SK-N-SH treated with all-trans-retinoic acid at 6 μM for 48 hours (cell line): Measurements from ENCODE around the gene TOR2A.

Experiments
- ATAC-seq: fragments of 200-7000 bp; cut with Tn5 transposase; 3 replicates; pipeline ENCODE4 v1.9.1; 2020; ENCODE audit warnings: mild to moderate bottlenecking, moderate library complexity
- BACH2 ChIP-seq: fragments of 250-450 bp; sonication (Bioruptor Pico); IDR thresholded peaks from 2 replicates; pipeline ENCODE4 v1.9.0; 2021; ENCODE audit warnings: mild to moderate bottlenecking, borderline replicate concordance
- CSDC2 ChIP-seq: fragments of 250-450 bp; sonication (Bioruptor Pico); IDR thresholded peaks from 2 replicates; pipeline ENCODE4 v1.5.0; 2020; ENCODE audit warnings: mild to moderate bottlenecking, moderate library complexity
- ESRRG ChIP-seq: fragments of 250-450 bp; sonication (Bioruptor Pico); IDR thresholded peaks from 2 replicates; pipeline ENCODE4 v1.6.1; 2021; ENCODE audit warnings: mild to moderate bottlenecking
- GLIS3 ChIP-seq: fragments of 250-450 bp; sonication (Bioruptor Pico); IDR thresholded peaks from 2 replicates; pipeline ENCODE4 v1.5.0; 2020; ENCODE audit warnings: mild to moderate bottlenecking, moderate library complexity
- ISL1 ChIP-seq: fragments of 250-450 bp; sonication (Bioruptor Pico); IDR thresholded peaks from 2 replicates; pipeline ENCODE4 v2.1.2; 2022; ENCODE audit warnings: mild to moderate bottlenecking, moderate library complexity
- RARB ChIP-seq: fragments of 250-450 bp; sonication (Bioruptor Pico); IDR thresholded peaks from 2 replicates; pipeline ENCODE4 v1.8.0; 2021; ENCODE audit warnings: mild to moderate bottlenecking, moderate library complexity
- TCF4 ChIP-seq: fragments of 250-450 bp; sonication (Bioruptor Pico); IDR thresholded peaks from 2 replicates; pipeline ENCODE4 v1.8.0; 2021; ENCODE audit warnings: mild to moderate bottlenecking, moderate library complexity, borderline replicate concordance
- ZFP3 ChIP-seq: fragments of 250-450 bp; sonication (Bioruptor Pico); IDR thresholded peaks from 2 replicates; pipeline ENCODE4 v1.5.0; 2020; ENCODE audit warnings: mild to moderate bottlenecking, moderate library complexity
- ZFP30 ChIP-seq: fragments of 450-650 bp; formaldehyde crosslinking; IDR thresholded peaks from 2 replicates; pipeline ENCODE4 v1.5.0; 2022; ENCODE audit warnings: mild to moderate bottlenecking, moderate library complexity
- ZNF565 ChIP-seq: fragments of 450-650 bp; formaldehyde crosslinking; conservative IDR thresholded peaks from 2 replicates; pipeline ENCODE4 v1.5.0; 2020; ENCODE audit warnings: low read depth, mild to moderate bottlenecking, moderate library complexity
- ZNF70 ChIP-seq: fragments of 450-650 bp; formaldehyde crosslinking; IDR thresholded peaks from 2 replicates; pipeline ENCODE4 v1.5.0; 2020; ENCODE audit warnings: mild to moderate bottlenecking, moderate library complexity
- ZNF8 ChIP-seq: fragments of 450-650 bp; formaldehyde crosslinking; IDR thresholded peaks from 2 replicates; pipeline ENCODE4 v1.5.0; 2020; ENCODE audit warnings: mild to moderate bottlenecking, moderate library complexity
- TF ChIP-seq, protein P1 (sequence below): fragments of 250-450 bp; sonication (Bioruptor Pico); IDR thresholded peaks from 2 replicates; pipeline ENCODE4 v1.5.1; 2021; ENCODE audit warnings: mild to moderate bottlenecking, moderate library complexity
- TF ChIP-seq, protein P2 (sequence below): fragments of 250-450 bp; sonication (Bioruptor Pico); IDR thresholded peaks from 2 replicates; pipeline ENCODE4 v1.5.1; 2020; ENCODE audit warnings: low read depth, mild to moderate bottlenecking, moderate library complexity
- TF ChIP-seq, protein P3 (sequence below): fragments of 250-450 bp; sonication (Bioruptor Pico); IDR thresholded peaks from 2 replicates; pipeline ENCODE4 v1.5.0; 2020; ENCODE audit warnings: mild to moderate bottlenecking, moderate library complexity
- TF ChIP-seq, protein P4 (sequence below): fragments of 250-450 bp; sonication (Bioruptor Pico); IDR thresholded peaks from 2 replicates; pipeline ENCODE4 v1.8.0; 2020; ENCODE audit warnings: mild to moderate bottlenecking, moderate library complexity, borderline replicate concordance
- TF ChIP-seq, protein P5 (sequence below): fragments of 250-450 bp; sonication (Bioruptor Pico); IDR thresholded peaks from 2 replicates; pipeline ENCODE4 v1.8.0; 2021; ENCODE audit warnings: low read depth, mild to moderate bottlenecking, moderate library complexity, borderline replicate concordance

The TOR2A gene

DNA sequence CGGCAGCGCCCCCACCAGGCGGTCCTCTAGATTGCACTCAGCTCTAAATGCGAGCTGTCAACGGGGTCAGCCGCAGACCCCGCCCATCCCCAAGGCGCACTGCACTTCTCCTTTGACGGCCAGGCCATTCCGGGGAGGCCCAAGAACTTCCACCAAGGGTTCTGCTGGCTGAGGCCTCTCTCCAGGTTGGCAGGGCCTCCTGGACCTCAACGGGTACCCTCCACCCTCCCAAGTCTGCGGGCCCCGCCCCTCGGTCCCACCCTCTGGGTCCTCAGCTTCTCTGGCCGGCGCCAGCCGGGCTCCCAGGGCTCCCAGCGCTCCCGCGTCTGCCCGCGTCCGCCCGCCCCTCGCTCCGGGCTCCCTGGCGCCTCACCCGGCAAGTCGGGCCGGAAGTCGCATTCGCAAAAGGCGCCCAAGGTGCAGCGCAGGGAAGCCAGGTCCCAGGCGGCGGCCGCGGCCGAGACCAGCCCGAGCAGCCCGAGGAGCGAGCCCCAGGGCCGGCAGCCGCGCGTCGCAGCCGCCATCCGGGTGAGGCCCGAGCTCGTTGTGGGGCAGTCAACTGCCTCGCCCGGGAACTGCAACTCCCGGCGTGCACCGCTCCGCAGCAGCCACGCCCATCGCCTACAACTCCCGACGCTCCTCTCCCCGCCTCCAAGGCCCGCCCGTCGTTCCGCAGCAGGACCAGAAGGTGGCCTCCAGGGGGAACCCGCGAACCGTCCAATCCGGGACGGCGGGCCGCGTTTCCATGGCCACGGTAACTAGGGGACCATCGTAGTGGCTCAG is at the start of gene TOR2A:
Gene TOR2A, minus strand, starts transcription at position 548 of the 783 bp plus-strand sequence. Its CDS starts 24 bp downstream, at position 524.
- TF ChIP-seq, protein P1, sequence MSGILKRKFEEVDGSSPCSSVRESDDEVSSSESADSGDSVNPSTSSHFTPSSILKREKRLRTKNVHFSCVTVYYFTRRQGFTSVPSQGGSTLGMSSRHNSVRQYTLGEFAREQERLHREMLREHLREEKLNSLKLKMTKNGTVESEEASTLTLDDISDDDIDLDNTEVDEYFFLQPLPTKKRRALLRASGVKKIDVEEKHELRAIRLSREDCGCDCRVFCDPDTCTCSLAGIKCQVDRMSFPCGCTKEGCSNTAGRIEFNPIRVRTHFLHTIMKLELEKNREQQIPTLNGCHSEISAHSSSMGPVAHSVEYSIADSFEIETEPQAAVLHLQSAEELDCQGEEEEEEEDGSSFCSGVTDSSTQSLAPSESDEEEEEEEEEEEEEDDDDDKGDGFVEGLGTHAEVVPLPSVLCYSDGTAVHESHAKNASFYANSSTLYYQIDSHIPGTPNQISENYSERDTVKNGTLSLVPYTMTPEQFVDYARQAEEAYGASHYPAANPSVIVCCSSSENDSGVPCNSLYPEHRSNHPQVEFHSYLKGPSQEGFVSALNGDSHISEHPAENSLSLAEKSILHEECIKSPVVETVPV (CRISPR knock-in tag), result no peak
- TF ChIP-seq, protein P2, sequence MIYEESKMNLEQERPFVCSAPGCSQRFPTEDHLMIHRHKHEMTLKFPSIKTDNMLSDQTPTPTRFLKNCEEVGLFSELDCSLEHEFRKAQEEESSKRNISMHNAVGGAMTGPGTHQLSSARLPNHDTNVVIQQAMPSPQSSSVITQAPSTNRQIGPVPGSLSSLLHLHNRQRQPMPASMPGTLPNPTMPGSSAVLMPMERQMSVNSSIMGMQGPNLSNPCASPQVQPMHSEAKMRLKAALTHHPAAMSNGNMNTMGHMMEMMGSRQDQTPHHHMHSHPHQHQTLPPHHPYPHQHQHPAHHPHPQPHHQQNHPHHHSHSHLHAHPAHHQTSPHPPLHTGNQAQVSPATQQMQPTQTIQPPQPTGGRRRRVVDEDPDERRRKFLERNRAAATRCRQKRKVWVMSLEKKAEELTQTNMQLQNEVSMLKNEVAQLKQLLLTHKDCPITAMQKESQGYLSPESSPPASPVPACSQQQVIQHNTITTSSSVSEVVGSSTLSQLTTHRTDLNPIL, result no peak
- TF ChIP-seq TCF4 (CRISPR knock-in tag) (no peak), GLIS3 (no peak), ZNF8 (CRISPR knock-in tag) (no peak), ZFP30 (CRISPR knock-in tag) (no peak), ISL1 (CRISPR knock-in tag) (no peak), ESRRG (no peak), CSDC2 (CRISPR knock-in tag) (no peak), ZNF565 (CRISPR knock-in tag) (no peak), ZNF70 (CRISPR knock-in tag) (no peak), RARB (CRISPR knock-in tag) (no peak)
- TF ChIP-seq, protein P3, sequence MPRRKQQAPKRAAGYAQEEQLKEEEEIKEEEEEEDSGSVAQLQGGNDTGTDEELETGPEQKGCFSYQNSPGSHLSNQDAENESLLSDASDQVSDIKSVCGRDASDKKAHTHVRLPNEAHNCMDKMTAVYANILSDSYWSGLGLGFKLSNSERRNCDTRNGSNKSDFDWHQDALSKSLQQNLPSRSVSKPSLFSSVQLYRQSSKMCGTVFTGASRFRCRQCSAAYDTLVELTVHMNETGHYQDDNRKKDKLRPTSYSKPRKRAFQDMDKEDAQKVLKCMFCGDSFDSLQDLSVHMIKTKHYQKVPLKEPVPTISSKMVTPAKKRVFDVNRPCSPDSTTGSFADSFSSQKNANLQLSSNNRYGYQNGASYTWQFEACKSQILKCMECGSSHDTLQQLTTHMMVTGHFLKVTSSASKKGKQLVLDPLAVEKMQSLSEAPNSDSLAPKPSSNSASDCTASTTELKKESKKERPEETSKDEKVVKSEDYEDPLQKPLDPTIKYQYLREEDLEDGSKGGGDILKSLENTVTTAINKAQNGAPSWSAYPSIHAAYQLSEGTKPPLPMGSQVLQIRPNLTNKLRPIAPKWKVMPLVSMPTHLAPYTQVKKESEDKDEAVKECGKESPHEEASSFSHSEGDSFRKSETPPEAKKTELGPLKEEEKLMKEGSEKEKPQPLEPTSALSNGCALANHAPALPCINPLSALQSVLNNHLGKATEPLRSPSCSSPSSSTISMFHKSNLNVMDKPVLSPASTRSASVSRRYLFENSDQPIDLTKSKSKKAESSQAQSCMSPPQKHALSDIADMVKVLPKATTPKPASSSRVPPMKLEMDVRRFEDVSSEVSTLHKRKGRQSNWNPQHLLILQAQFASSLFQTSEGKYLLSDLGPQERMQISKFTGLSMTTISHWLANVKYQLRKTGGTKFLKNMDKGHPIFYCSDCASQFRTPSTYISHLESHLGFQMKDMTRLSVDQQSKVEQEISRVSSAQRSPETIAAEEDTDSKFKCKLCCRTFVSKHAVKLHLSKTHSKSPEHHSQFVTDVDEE, result no peak
- TF ChIP-seq, protein P4, sequence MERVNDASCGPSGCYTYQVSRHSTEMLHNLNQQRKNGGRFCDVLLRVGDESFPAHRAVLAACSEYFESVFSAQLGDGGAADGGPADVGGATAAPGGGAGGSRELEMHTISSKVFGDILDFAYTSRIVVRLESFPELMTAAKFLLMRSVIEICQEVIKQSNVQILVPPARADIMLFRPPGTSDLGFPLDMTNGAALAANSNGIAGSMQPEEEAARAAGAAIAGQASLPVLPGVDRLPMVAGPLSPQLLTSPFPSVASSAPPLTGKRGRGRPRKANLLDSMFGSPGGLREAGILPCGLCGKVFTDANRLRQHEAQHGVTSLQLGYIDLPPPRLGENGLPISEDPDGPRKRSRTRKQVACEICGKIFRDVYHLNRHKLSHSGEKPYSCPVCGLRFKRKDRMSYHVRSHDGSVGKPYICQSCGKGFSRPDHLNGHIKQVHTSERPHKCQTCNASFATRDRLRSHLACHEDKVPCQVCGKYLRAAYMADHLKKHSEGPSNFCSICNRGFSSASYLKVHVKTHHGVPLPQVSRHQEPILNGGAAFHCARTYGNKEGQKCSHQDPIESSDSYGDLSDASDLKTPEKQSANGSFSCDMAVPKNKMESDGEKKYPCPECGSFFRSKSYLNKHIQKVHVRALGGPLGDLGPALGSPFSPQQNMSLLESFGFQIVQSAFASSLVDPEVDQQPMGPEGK (CRISPR knock-in tag), result no peak
- TF ChIP-seq, protein P5, sequence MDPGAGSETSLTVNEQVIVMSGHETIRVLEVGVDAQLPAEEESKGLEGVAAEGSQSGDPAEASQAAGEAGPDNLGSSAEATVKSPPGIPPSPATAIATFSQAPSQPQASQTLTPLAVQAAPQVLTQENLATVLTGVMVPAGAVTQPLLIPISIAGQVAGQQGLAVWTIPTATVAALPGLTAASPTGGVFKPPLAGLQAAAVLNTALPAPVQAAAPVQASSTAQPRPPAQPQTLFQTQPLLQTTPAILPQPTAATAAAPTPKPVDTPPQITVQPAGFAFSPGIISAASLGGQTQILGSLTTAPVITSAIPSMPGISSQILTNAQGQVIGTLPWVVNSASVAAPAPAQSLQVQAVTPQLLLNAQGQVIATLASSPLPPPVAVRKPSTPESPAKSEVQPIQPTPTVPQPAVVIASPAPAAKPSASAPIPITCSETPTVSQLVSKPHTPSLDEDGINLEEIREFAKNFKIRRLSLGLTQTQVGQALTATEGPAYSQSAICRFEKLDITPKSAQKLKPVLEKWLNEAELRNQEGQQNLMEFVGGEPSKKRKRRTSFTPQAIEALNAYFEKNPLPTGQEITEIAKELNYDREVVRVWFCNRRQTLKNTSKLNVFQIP (CRISPR knock-in tag), result no peak
- peak; percentile 96 for ATAC-seq

DNA sequence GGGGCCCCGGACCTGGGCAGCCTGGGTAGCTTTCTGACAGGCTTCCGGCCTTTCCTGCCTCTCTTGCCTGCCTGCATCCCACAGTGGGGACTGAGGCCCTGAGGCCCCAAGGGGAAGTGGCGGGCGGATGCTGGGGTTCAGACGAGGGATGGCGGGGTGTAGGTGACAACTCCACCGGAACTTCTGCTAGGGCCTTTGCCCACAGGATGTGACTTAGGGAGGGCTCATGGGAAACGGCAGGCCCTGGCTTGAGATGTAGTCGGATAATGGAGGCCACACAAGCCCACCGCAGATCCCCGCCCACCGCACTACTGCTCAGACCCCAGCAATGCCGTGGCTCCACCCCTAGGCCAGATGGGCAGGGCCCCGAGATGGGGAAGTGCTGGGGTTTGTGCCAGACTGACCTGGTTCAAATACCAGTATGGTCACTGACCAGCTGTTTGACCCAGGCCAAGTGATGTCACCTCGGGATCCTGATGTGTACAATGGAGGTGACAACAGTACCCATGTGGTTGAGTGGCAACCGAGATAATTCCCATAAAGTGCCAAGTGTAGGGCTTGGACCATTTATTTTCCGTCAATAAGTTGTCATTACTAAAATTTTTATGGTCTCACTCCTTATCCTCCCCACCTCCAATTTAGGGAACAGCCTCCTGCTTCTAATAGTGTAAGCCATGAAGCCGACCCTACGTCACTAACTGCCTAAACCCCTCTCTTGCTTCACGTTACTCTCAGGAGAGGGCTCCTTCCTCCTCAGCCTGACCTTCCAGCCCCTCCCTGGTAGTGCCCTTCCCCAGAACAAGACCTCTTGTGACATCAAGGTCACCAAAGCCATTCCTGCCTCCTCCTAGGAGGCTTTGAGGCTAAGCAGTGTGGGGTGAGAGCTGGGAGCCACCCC is 48.3 kb upstream of the TOR2A start:
- no peak for ATAC-seq
- TF ChIP-seq, protein P5 (CRISPR knock-in tag), result no peak
- TF ChIP-seq GLIS3, result no peak
- no peak for TF ChIP-seq ZNF565 (CRISPR knock-in tag)
- no peak for TF ChIP-seq ZFP3
- TF ChIP-seq, protein P1 (CRISPR knock-in tag), result no peak
- TF ChIP-seq ZFP30 (CRISPR knock-in tag), result no peak
- TF ChIP-seq BACH2, result no peak
- TF ChIP-seq ESRRG, result no peak
- no peak for TF ChIP-seq ZNF70 (CRISPR knock-in tag)
- TF ChIP-seq, protein P3, result no peak
- TF ChIP-seq, protein P4 (CRISPR knock-in tag), result no peak
- TF ChIP-seq TCF4 (CRISPR knock-in tag), result no peak
- TF ChIP-seq ZNF8 (CRISPR knock-in tag), result no peak
